ENCODE measurements around the gene SMIM8. TPM values are rescaled to one million over a fixed set of nuclear protein-coding genes. Genes with fewer than 3 reads are reported as not detected.

Gene SMIM8
- total RNA-seq, 1 donor from 2014 or later, result 2.9 TPM

GRCh38 chr6:87364602-87365252, 42.3 kb downstream of the SMIM8 start:
- Histone ChIP-seq H3K4me3 (no peak overlapping the region), H3K9me3 (no peaks in the 10 kb centered on the region), H3K4me1 (no peaks in the 10 kb centered on the region), H3K27me3 (no peaks in the 10 kb centered on the region), H3K27ac (no peak overlapping the region), H3K36me3 (no peaks in the 10 kb centered on the region)
- DNase-seq (ENCODE audit: low spot score in 2 of 2), result no peak
- TF ChIP-seq, protein P1, sequence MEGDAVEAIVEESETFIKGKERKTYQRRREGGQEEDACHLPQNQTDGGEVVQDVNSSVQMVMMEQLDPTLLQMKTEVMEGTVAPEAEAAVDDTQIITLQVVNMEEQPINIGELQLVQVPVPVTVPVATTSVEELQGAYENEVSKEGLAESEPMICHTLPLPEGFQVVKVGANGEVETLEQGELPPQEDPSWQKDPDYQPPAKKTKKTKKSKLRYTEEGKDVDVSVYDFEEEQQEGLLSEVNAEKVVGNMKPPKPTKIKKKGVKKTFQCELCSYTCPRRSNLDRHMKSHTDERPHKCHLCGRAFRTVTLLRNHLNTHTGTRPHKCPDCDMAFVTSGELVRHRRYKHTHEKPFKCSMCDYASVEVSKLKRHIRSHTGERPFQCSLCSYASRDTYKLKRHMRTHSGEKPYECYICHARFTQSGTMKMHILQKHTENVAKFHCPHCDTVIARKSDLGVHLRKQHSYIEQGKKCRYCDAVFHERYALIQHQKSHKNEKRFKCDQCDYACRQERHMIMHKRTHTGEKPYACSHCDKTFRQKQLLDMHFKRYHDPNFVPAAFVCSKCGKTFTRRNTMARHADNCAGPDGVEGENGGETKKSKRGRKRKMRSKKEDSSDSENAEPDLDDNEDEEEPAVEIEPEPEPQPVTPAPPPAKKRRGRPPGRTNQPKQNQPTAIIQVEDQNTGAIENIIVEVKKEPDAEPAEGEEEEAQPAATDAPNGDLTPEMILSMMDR (IDR thresholded peaks at IDR 0.05), result no peak
- intact Hi-C loops (cut with DNase I), result no loop called here

DNA sequence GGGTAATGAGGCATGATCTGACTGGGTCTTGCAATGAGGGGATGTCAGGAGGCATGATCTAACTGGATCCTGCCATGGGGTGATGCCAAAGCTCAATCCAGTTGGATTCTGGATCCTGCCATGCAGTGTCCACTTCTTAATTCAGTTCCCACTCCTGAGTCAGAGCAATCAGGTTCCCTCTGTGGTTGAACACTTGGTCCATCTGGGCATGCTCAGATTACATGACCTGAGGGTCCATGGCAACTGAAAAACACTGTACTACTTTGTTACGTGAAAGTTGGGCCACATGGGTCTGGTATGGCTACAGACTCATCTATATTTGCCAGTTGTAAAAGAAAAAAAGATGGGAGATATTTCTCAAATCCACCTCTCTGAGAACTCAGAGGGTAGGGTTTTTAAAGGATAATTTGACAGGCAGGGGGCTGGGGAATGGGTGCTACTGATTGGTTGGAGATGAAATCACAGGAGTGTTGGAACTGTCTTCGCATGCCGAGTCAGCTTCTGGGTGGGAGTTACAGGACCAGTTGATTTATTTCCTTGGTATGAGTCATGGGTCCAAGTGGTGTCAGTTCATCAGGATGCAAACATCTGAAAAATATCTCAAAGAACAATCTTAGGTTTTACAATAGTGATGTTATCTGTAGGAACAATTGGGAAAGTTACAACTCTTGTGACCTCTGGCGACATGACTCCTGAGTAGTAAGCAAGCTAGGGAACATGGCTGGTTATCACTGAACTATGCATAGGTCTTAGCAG, 43.9 kb downstream of the SMIM8 start:
- Histone ChIP-seq H3K9me3 (no peaks in the 10 kb centered on the region), H3K27ac (no peak overlapping the region), H3K4me3 (no peak overlapping the region), H3K36me3 (no peaks in the 10 kb centered on the region), H3K27me3 (no peaks in the 10 kb centered on the region), H3K4me1 (no peaks in the 10 kb centered on the region)
- intact Hi-C loops (cut with DNase I), result no loop called here
- TF ChIP-seq, protein P1 (IDR thresholded peaks at IDR 0.05), result no peak
- DNase-seq (ENCODE audit: low spot score in 2 of 2), result no peak

DNA sequence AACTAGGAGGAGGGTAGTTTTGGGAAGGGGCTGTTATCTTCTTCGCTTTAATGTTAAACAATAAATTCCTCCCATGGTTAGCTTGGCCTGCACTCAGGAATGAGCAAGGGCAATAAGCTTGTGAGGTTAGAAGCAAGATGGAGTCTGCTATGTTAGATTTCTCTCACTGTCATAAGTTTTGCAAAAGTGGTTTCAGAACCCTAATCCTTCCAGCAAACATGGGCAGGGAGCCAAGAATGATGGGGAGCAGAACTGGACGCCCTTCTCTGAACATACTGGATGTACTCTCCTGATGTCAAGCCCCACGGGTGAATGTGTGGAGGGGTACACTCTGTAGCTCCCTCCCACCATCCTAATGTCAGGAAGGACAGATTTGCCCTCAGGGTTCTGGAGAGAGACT, 44.5 kb downstream of the SMIM8 start:
- TF ChIP-seq, protein P1 (IDR thresholded peaks at IDR 0.05), result no peak
- no peak for DNase-seq (ENCODE audit: low spot score in 2 of 2)
- H3K27me3 ChIP-seq, result no peaks in the 10 kb centered on the region
- no peaks in the 10 kb centered on the region for H3K36me3 ChIP-seq
- intact Hi-C loops (cut with DNase I), result no loop called here
- no peaks in the 10 kb centered on the region for H3K9me3 ChIP-seq
- no peak overlapping the region for H3K27ac ChIP-seq
- H3K4me1 ChIP-seq, result no peaks in the 10 kb centered on the region
- H3K4me3 ChIP-seq, result no peak overlapping the region

DNA sequence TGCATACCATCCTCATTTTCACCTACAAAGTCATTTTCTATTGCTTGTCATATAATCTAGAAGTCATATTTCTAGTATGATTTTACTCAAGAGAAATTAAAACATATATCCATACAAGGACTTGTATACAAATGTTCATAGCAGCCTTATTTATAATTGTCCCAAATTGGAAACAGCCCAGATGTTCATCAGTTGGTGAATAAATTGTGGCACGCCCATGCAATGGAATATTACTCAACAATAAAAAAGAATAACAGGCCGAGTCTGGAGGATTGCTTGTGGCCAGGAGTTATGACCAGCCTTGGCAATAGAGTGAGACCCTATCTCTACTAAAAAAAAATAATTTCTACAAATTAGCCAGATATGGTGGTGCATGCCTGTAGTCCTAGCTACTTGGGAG, 51.0 kb downstream of the SMIM8 start:
- Histone ChIP-seq H3K27me3 (no peaks in the 10 kb centered on the region), H3K4me3 (no peak overlapping the region), H3K9me3 (no peaks in the 10 kb centered on the region), H3K36me3 (no peaks in the 10 kb centered on the region), H3K4me1 (no peaks in the 10 kb centered on the region), H3K27ac (no peak overlapping the region)
- no peak for DNase-seq (ENCODE audit: low spot score in 2 of 2)
- TF ChIP-seq, protein P1 (IDR thresholded peaks at IDR 0.05), result no peak
- intact Hi-C loops (cut with DNase I), result no loop called here

- Histone ChIP-seq H3K4me1 (no peaks in the 10 kb centered on the region), H3K27me3 (no peaks in the 10 kb centered on the region), H3K9me3 (no peaks in the 10 kb centered on the region), H3K27ac (no peak overlapping the region), H3K4me3 (no peak overlapping the region), H3K36me3 (no peaks in the 10 kb centered on the region)
- TF ChIP-seq, protein P1 (IDR thresholded peaks at IDR 0.05), result no peak
- DNase-seq (ENCODE audit: low spot score in 2 of 2), result no peak
- intact Hi-C loops (cut with DNase I), result no loop called here
These were observed 52.9 kb downstream of the SMIM8 start for GRCh38 chr6:87375315-87375714.

All from ascending aorta (tissue), 2 donors.